Stimulated activated CD4-positive, alpha-beta T cell treated with anti-CD3 and anti-CD28 coated beads, Interleukin-15, amount 100 ng/mL, for 1 hour (primary cell): ENCODE results near the gene AFF3.

Experiments used
- DNase-seq, 2 donors: peaks; one replicate each; pipeline ENCODE4 v3.0.0-alpha.2; 2020; ENCODE audit warnings: low read depth in 1 of 2, low spot score in 1 of 2

Gene AFF3

GRCh38 chr2:99836690-99837605 is 305.4 kb downstream of the AFF3 start:
- DNase-seq, result no peak

GRCh38 chr2:99834426-99834825 is 308.0 kb downstream of the AFF3 start:
- DNase-seq, result no peak

- DNase-seq, result no peak
Measured at GRCh38 chr2:99833586-99834201, 308.7 kb downstream of the AFF3 start.

GRCh38 chr2:99832926-99833325 is 309.5 kb downstream of the AFF3 start:
- no peak for DNase-seq

GRCh38 chr2:99831772-99832171 is 310.6 kb downstream of the AFF3 start:
- no peak for DNase-seq

- DNase-seq, result no peak
Measured at GRCh38 chr2:99827296-99827999, 314.9 kb downstream of the AFF3 start.

- DNase-seq, result no peak
Measured at GRCh38 chr2:99825630-99826029, 316.8 kb downstream of the AFF3 start.

GRCh38 chr2:99824758-99825157 is 317.6 kb downstream of the AFF3 start:
- DNase-seq, result no peak

GRCh38 chr2:99822474-99823207 is 319.7 kb downstream of the AFF3 start:
- DNase-seq, result no peak

- DNase-seq, result no peak
Measured at GRCh38 chr2:99821984-99822383, 320.4 kb downstream of the AFF3 start.

GRCh38 chr2:99821572-99821971 is 320.8 kb downstream of the AFF3 start:
- DNase-seq, result no peak

GRCh38 chr2:99821039-99821438 is 321.4 kb downstream of the AFF3 start:
- DNase-seq, result no peak

- DNase-seq, result no peak
Measured at GRCh38 chr2:99819766-99820165, 322.6 kb downstream of the AFF3 start.

GRCh38 chr2:99818842-99819241 is 323.5 kb downstream of the AFF3 start:
- no peak for DNase-seq

- no peak for DNase-seq
Measured at GRCh38 chr2:99816908-99817307, 325.5 kb downstream of the AFF3 start.

GRCh38 chr2:99812426-99812825 is 330.0 kb downstream of the AFF3 start:
- DNase-seq, result no peak

- DNase-seq, result no peak
Measured at GRCh38 chr2:99811544-99811943, 330.8 kb downstream of the AFF3 start.

GRCh38 chr2:99810225-99810624 is 332.2 kb downstream of the AFF3 start:
- DNase-seq, result no peak

GRCh38 chr2:99809259-99809900 is 333.0 kb downstream of the AFF3 start:
- no peak for DNase-seq

GRCh38 chr2:99808361-99809200 is 333.8 kb downstream of the AFF3 start:
- DNase-seq, result no peak
